Measurements from ENCODE around the gene SYNDIG1L.
A peak's percentile ranks its signal among the peaks of the same experiment; 100 is the strongest.
"Not testable (repeated sequence)": the region's sequence is repeated elsewhere in the genome, so short reads cannot be mapped to it uniquely, and the experiment has no call there.

Gene SYNDIG1L

DNA sequence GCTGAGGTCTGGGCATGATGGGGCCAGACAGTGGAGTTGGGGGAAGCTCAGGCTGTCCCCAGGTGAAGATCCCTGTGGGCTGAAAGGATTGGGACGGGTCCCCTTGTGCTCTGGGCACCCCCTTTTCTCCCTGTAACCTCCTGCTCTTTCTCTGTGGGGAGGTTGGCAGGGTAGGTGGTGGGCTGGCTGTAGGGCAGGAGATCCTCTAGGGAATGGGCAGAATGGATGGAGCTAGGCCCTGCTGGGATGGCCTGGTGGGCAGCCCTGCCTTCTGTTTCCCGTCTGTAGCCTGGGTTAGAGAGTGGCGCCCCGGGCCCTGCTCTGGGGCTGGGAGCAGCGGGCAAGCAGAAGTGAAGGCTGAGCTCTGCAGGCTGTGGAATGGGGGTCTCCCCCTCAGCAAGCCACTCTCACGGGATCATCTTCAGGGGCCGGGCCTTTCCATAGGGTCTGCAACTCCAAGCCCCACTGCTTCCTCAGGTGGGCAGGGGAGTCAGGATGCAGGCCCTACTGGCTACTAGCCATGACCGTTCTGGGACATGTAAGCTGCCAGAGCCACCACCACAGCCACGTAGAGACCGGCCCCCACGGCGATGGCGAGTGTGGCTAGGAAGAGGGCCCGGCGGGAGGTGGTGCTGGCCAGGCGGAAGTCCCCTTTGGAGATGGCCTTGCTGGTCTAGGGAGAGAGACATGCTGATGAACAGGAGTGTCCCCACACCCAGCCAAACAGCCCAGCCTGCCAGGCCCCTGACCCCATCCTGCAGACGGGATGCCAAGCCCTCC is 18.8 kb downstream of the SYNDIG1L start:
- no peak overlapping the region for H3K27ac ChIP-seq
- no peak overlapping the region for H3K4me3 ChIP-seq

DNA sequence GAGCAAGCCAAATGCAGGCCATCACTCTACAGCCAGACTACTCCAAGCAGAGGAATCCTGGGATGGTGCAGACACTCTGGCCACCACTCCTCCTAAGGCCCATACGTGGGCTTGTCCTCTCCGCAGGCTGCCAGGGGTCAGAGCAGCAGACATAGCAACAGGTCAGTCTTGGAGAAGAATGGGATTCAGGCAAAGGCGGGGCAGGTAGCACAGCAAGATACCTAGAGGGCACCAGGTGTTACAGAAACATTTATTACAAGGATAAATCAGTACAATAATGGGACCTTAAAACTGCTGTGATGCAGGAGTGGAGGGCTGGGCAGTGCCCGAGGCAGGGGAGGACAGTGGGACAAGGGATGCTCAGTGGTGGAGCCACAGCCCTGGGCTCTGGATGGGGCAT is 20.3 kb downstream of the SYNDIG1L start:
- no peak overlapping the region for H3K4me3 ChIP-seq
- no peak overlapping the region for H3K27ac ChIP-seq

DNA sequence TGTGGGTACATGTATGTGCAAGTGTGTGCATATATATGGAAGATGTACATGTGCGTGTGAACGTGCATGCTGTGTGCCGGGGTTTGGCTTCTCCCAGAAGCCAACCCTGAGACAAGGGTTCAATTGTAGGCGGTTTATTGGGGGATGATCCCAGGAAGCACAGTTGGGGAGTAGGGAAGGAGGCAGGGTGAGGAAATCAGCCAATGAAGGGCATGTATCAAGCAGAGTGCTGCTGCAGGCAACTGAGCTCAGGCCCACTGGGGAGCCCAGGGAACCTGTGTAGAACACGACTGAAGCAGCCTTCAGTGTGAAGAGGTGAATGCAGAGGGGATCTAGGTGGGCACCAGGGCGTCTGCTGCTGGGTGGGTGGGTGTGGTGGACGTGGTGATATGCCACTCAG is 21.6 kb downstream of the SYNDIG1L start:
- Histone ChIP-seq H3K27ac (no peak overlapping the region), H3K4me3 (no peak overlapping the region)

DNA sequence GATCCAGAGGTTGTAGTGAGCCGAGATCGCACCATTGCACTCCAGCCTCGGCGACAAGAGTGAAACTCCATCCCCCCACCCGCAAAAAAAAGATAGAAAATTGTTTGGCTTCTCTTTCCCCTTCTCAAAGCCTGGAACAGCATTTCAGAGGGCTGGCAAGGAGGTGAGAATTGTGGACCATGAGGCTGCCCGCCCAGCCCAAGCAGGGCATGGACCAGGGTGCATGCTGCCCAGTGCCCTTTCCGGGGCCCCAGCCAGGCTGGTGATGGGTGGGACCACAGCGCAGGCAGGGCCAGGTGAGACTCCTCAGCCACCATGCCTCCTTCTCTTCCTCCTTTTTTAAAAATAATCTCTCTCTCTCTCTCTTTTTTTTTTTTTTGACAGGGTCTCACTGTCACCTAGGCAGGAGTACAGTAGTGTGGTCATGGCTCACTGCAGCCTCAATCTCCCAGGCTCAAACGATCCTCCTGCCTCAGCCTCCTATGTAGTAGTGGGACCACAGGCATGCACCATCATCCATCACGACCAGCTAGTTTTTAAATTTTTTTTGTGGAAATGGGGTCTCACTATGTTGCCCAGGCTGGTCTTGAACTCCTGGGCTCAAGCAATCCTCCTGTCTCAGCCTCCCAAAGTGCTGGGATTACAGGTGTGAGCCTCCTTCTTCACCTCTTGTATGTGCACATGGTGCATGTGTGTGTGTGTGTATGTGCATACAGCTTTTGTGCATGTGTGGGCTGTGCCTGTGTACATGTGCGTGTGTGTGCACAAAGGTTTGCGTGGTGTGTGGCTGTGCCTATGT is 22.2 kb downstream of the SYNDIG1L start:
- Histone ChIP-seq H3K27ac (no peak overlapping the region), H3K4me3 (no peak overlapping the region)

DNA sequence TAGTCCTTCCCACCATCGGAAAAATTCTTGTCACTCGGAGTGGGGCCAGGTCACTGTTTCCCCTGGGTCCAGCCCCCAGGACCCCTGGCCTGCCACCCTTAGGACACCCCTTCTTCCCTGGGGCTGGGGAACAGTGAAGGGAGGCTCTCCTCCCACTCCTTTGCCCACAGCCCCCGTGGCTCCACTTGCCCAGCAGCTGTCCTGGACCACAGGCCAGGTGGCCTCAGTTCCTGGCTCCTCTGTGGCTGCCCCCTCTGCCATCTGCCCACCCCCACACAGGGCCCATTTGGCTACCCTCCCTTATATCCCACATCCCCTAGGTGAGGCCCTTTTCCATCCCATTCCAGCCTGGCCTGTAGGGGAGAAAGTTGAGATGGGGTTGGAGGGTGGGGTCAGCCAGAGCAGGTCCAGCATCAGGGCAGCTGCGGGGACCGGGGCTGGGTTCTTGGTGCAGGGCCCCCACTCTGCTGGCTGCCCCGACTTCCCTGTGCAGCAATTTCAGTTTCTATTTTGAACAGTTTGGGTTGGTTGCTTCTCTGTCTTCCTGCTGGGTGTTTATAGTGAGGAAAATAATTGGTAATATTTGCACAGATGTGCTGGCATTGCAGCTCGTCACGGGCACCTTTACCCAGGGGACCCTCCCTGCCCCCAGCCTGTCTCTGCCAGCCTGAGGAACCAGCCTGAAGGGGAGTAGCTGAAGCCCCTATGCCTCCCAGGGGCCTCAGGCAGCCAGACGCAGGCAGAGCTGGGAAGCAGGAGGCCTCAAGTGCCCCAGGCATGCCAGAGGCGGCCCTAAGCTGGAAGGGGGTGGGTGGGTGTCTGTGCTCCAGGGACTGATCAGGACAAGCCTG is 23.4 kb downstream of the SYNDIG1L start:
- Histone ChIP-seq H3K4me3 (no peak overlapping the region), H3K27ac (peak overlapping the region in 9 of 21 experiments; percentile 21 to 69 (median 51))

DNA sequence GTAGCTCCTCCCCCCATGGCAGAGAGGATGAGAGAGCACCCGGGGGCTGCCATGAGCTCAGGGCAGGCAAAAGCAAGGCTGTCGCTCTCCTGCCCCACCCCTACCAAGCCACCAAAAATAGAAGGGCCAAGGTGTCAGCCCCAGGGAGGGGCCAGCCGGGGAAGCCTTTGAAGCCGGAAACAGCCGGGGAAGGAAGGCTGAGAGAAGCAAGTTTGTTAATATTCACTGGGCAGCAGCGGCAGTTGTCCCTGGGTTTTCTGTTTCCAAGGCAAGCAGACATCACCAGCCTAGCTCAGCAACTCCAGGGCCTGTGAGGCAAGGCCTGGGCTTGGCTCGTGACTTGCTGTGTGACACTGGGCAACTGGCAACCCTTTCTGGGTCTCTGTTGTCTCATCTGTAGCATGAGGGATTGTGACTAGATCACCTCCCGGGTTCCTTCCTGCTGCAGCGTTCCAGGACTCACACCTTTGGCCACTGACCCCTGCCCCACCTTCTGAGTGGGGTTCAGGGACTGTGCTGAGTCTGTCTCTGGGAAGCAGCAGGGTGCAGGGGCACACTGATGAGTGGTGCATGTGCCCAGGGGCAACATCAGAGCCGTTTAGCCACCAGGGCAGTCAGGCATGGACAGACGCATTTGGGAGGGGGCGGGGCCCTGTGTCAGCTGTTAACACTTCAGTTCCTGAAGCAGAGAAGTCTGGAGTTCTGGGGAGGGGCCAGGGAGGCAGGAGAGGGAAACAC is 24.3 kb downstream of the SYNDIG1L start:
- Histone ChIP-seq H3K27ac (peak overlapping the region in 11 of 21 experiments; percentile 34 to 69 (median 58)), H3K4me3 (peak overlapping the region in 2 of 7 experiments; percentile 1 to 6)

DNA sequence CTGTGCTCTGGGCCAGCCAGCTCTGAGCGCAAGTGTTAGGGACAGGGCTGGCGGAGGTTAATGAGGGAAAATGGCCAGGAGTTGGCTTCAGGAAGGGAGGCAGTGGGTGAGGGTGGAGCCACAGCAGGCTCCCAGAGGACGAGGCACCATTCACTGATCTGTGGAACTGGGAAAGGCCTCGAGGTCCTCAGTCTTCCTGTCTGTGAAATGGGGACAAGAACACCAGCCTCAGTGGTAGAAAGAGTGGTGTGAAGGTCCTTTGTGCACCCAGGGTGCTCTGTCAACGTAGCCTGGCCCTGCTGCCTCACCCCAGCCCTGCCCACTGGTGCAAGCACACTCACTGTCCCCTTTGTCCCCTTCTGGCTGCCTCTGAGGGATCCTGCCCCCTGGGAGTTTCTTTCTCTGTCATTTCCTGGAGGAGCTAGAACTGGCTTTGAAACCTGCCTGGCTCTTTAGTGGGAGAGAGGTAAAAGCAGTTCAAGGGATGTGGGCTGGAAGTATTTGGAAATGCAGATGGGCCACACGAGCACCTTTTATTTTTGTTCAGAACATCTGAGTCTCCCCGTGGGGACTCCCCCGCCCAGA is 25.0 kb downstream of the SYNDIG1L start:
- H3K27ac ChIP-seq, result peak overlapping the region in 6 of 21 experiments; percentile 36 to 69 (median 58)
- H3K4me3 ChIP-seq, result peak overlapping the region in 2 of 7 experiments; percentile 1 to 6

DNA sequence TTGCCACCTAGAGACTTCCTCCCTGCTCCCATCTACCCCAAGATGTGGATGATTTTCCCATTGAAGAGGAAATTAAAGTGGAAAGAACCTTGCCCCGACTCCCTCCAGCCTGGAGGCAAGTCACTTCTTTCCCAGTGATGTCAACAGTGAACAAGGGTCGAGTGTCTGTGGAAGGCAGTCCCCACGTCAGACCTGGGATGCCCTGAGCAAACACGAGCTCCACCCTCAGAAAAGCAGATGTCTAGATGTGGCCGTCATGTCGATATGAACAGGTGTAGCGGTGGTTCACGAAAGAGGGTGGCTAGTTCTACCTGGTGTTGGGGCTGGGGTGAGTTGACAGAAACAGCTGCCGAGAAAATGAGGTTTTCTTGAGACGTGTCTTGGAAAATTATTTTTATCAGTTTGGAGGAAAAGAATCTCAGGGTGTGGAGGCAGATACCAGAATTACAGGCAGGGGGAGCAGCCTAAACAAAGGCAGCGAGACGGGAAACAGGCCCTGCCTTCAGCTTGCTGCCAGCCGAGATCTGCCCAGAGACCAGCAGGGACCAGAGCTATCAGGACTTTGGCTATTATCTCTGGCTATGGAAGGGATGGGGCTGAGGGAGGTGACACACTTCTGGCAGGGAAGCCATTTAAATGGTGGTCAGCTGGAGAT is 25.9 kb downstream of the SYNDIG1L start:
- H3K27ac ChIP-seq, result no peak overlapping the region

DNA sequence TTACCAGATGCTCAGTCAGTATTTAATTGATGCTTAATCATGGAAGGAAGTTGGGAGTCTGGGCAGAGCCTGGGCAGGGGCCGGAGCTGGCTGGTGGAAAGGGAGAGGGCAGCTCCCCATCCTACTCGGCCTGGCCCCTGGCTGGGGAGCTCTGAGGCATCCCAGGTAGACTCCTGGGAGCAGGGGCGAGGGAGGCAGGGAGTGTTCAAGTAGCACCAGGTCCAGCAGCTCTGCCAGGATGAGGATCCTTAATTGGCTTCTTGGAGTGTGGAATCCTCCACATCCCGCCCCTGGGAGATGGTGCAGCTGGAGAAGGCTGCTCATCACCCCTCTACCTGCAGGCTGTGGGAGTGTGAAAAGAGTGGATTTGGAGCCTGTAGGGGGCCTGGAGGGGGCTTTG is 30.9 kb downstream of the SYNDIG1L start:
- Histone ChIP-seq H3K4me3 (no peak overlapping the region), H3K27ac (no peak overlapping the region)

More for the DNA sequence above, 25.9 kb downstream of the SYNDIG1L start:
- H3K4me3 ChIP-seq, result no peak overlapping the region

DNA sequence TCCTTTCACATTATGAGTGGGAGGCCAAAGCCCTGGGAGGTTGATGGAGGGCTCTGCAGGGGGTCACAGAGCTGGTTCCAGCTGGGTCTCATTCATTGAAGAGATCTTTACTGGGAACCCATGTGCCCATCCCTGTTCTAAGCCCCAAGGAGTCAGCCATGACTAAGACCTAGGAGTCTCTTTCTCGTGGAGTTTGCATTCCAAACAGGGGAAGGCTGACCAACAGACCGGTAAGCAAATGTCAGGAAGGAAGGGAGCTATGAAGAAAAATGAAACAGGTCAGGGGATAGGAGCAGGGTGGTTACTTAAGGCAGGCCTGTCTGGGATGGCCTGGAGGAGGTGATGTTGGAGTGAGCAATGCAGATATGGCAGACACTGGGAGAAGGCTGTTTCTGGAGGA is 31.5 kb downstream of the SYNDIG1L start:
- Histone ChIP-seq H3K4me3 (no peak overlapping the region), H3K27ac (no peak overlapping the region)

DNA sequence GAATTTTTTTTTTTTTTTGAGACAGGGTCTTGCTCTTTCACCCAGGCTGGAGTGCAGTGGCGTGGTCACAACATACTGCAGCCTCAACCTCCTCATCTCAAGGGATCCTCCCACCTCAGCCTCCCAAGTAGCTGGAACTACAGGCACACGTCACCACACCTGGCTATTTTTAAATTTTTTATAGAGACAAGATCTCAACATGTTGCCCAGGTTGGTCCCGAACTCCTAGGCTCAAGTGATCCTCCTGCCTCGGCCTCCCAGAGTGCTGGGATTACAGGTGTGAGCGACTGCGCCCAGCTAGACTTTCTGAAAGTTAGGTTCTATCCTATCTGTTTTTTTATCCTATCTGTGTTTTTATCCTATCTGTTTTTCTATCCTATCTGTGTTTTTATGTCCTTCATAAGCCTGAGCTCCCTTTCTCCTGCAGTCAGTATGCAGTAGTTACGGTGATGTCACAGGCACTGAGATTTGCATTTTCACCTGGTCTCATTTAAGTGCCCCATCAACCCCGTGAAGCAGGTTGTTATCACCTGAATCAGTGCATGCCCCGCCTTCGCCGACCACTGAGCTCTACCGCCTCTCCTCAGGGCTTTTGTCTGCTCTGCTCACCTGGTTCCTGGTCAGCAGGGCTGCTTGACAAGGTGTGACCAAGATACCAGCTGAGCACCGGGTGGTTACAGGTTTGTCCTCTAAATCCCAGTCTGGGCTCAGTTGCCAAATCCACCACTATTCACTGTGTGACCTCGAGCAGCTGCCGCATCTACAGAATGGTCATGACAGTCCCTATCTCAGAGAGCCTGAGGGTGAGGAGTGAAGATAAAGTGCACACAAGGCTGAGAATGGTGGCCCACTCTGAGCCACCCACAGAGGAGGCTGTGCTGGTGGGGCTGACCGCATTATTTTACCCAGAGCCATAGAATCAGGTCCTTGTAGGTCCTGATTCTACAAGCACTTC is 33.1 kb downstream of the SYNDIG1L start:
- Histone ChIP-seq H3K27ac (no peak overlapping the region), H3K4me3 (no peak overlapping the region)

DNA sequence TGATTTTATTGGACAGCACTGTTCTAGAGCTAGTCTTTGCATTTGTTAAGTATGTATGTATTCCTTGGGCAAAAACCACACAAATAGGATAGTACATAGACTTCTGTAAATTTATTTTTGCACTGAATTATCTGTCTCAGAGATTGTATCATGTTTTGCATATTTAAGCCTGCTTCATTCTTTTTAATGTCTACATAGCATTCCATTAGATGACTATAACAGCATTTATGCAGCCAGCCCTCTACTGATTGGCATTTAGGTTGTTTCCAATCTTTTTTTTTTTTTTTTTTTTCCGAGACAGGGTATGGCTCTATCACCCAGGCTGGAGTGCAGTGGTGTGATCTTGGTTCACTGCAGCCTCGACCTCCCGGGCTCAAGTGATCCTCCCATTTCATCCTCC is 34.5 kb downstream of the SYNDIG1L start:
- Histone ChIP-seq H3K4me3 (no peak overlapping the region), H3K27ac (no peak overlapping the region)

DNA sequence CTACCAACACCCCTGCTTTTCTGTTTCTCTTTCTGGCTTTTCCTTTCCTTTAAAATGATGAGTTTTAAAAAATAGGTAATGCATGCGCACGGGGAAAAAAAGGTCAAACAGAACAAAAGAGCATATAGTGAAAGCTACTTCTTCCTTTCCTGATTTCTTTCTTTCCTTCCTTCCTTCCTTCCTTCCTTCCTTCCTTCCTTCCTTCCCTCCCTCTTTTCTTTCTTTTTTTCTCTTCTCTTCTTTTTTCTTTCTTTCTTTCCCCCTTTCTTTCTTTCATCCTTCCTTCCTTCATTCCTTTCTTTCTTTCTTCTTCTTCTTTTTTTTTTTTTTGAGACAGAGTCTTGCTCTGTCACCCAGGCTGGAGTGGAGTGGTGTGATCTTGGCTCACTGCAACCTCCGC is 35.5 kb downstream of the SYNDIG1L start:
- H3K27ac ChIP-seq, H3K4me3 ChIP-seq: not testable (repeated sequence)

DNA sequence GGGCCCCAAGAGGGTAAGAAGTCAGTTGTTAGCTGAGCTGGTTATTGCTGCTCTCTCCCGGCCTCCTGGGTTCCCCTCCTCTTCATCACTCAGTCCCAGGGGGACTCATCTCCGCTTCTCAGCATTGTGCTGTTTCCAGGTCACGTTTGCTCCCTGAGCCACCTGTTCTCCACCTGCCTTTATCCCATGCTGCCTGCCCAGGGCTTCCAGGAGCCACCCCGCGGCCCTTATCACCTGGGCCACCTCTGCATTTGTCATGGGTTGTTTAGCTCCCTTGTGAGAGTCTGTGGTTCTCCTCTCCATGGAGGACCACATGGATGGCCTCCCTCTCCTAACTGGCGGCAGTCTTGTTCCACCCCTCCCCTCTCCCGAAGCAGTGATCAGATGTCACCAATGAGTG is 36.0 kb downstream of the SYNDIG1L start:
- Histone ChIP-seq H3K4me3 (no peak overlapping the region), H3K27ac (no peak overlapping the region)

DNA sequence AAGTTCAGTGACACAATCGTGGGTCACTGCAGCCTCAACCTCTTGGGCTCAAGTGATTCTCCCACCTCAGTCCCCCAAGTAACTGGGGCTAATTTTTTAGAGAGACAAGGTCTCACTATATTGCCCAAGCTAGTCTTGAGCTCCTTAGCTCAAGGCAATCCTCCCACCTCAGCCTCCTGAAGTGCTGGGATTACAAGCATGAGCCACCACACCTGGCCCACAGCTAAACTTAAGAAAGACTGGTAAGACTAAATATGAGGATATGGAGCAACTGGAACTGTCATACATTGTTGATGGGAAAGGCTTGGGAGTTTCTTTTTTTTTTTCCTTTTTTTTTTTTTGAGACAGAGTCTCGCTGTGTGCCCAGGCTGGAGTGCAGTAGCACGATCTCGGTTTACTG is 43.8 kb downstream of the SYNDIG1L start:
- H3K27ac ChIP-seq, result no peak overlapping the region
- H3K4me3 ChIP-seq, result no peak overlapping the region

DNA sequence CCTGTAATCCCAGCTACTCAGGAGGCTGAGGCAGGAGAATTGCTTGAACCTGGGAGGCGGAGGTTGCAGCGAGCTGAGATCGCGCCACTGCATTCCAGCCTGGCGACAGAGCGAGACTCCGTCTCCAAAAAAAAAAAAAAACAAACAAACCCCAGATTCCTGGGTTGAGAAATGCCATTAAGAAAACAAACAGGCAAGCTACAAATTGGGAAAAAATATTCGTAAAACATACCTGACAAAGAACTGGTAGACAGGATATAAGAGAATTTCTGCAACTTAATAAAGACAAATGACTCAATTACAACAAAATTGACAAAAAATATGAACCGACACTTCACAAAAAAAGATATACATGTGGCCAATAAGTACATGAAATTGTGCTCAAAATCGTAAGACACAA is 44.4 kb downstream of the SYNDIG1L start:
- H3K4me3 ChIP-seq, H3K27ac ChIP-seq: not testable (repeated sequence)

DNA sequence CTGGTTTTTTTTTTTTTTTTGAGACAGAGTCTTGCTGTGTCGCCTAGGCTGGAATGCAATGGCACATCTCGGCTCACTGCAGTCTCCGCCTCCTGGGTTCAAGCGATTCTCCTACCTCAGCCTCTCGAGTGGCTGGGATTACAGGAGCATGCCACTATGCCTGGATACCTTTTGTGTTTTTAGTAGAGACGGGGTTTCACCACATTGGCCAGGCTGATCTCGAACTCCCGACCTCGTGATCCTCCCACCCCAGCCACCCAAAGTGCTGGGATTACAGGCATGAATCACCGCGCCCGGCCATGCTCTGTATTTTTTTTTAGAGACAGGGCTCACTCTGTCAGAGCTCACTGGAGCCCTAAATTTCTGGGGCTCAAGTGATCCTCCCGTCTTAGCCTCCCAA is 45.2 kb downstream of the SYNDIG1L start:
- no peak overlapping the region for H3K4me3 ChIP-seq
- H3K27ac ChIP-seq, result no peak overlapping the region

DNA sequence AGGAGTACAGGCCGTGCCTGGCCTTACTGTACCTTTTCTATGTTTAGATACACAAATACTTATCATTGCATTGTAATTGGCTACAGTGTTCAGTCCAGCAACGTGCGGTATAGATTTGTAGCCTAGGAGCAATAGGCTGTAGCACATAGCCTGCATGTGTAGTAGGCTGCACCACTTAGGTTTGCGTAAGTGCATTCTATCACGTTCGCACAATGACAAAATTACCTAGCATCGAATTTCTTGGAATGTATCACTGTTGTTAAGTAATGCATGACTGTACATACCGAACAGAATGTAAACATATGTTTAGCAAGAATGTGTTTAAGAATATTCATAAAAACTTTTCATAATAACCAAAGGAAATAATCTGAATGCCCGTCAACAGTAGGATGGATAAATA is 45.8 kb downstream of the SYNDIG1L start:
- Histone ChIP-seq H3K27ac (no peak overlapping the region), H3K4me3 (no peak overlapping the region)
